ENCODE measurements around the gene PGS1.

DNA sequence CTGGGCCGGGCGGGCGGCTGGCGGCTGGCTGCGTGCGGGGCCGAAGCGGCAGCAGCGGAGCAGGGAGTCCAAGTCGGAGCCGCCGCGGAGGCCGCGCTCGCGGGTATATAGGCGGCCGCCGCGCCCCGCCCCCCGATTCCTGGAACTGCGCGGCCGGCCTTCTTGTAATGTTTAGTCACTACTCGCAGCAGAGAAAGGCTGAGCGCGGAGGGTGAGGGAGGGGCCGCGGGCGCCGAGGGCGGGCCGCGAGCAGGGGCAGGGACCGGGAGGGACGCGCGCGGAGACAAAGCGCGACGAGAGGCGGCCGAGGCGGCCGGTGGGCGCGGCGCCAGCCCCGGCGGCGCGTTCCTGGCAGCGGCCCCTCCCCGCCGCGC is 18.5 kb upstream of the PGS1 start, which contains the start of gene SOCS3:
- TF ChIP-seq, protein P1, sequence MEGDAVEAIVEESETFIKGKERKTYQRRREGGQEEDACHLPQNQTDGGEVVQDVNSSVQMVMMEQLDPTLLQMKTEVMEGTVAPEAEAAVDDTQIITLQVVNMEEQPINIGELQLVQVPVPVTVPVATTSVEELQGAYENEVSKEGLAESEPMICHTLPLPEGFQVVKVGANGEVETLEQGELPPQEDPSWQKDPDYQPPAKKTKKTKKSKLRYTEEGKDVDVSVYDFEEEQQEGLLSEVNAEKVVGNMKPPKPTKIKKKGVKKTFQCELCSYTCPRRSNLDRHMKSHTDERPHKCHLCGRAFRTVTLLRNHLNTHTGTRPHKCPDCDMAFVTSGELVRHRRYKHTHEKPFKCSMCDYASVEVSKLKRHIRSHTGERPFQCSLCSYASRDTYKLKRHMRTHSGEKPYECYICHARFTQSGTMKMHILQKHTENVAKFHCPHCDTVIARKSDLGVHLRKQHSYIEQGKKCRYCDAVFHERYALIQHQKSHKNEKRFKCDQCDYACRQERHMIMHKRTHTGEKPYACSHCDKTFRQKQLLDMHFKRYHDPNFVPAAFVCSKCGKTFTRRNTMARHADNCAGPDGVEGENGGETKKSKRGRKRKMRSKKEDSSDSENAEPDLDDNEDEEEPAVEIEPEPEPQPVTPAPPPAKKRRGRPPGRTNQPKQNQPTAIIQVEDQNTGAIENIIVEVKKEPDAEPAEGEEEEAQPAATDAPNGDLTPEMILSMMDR (conservative IDR thresholded peaks at IDR 0.05; ENCODE audit: low read depth, low read length) = no peak
- no peak for TF ChIP-seq EZH2 (IDR thresholded peaks at IDR 0.05; ENCODE audit: borderline replicate concordance, low read depth, low read length, poor library complexity, severe bottlenecking)
